ENCODE measurements around the gene DNAJB9.

Gene DNAJB9

GRCh38 chr7:108605559-108606201, 36.0 kb downstream of the DNAJB9 start:
- no peak overlapping the region for H3K4me3 ChIP-seq (ENCODE audit: low read depth, low read length)
- CTCF ChIA-PET, result interaction anchor here (0.6 to 1.0 kb wide), 3 partner anchors 8 to 35 kb away, joined by 3 to 4 read pairs (median 3); no protein-coding TSS in a partner anchor
- TF ChIP-seq ZNF221 (tag by site-specific recombination; IDR thresholded peaks at IDR 0.05; ENCODE audit: borderline replicate concordance), result no peak
- H3K27ac ChIP-seq (ENCODE audit: extremely low read depth, low read depth, low read length), result no peak overlapping the region
- H3K4me1 ChIP-seq (ENCODE audit: control insufficient read depth, insufficient read depth, low read length), result no peaks in the 10 kb centered on the region
- POLR2A ChIA-PET, result no interaction called here
- no peaks in the 10 kb centered on the region for H3K9me3 ChIP-seq (ENCODE audit: control insufficient read depth, insufficient read depth, low read depth, low read length)
- no peaks in the 10 kb centered on the region for H3K36me3 ChIP-seq (ENCODE audit: control insufficient read depth in 2 of 2, insufficient read depth in 1 of 2, low read length in 2 of 2)

GRCh38 chr7:108609643-108610042, 40.0 kb downstream of the DNAJB9 start:
- CTCF ChIA-PET, result interaction anchor here (0.6 kb wide), 1 partner anchor 12 kb away, joined by 3 read pairs; no protein-coding TSS in a partner anchor
- TF ChIP-seq ZNF747 (tag by site-specific recombination; IDR thresholded peaks at IDR 0.05) (no peak), ZBTB7A (tag by site-specific recombination; IDR thresholded peaks at IDR 0.05; ENCODE audit: low read depth) (no peak), AEBP2 (tag by site-specific recombination; IDR thresholded peaks at IDR 0.05; ENCODE audit: borderline replicate concordance) (no peak)
- TF ChIP-seq, protein P1, sequence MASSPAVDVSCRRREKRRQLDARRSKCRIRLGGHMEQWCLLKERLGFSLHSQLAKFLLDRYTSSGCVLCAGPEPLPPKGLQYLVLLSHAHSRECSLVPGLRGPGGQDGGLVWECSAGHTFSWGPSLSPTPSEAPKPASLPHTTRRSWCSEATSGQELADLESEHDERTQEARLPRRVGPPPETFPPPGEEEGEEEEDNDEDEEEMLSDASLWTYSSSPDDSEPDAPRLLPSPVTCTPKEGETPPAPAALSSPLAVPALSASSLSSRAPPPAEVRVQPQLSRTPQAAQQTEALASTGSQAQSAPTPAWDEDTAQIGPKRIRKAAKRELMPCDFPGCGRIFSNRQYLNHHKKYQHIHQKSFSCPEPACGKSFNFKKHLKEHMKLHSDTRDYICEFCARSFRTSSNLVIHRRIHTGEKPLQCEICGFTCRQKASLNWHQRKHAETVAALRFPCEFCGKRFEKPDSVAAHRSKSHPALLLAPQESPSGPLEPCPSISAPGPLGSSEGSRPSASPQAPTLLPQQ (tag by site-specific recombination; IDR thresholded peaks at IDR 0.05), result no peak
- Histone ChIP-seq H3K4me1 (ENCODE audit: control insufficient read depth, insufficient read depth, low read length) (no peaks in the 10 kb centered on the region), H3K4me3 (ENCODE audit: low read depth, low read length) (no peak overlapping the region), H3K27ac (ENCODE audit: extremely low read depth, low read depth, low read length) (no peak overlapping the region), H3K9me3 (ENCODE audit: control insufficient read depth, insufficient read depth, low read depth, low read length) (no peaks in the 10 kb centered on the region), H3K36me3 (ENCODE audit: control insufficient read depth in 2 of 2, insufficient read depth in 1 of 2, low read length in 2 of 2) (no peaks in the 10 kb centered on the region)
- POLR2A ChIA-PET, result no interaction called here

DNA sequence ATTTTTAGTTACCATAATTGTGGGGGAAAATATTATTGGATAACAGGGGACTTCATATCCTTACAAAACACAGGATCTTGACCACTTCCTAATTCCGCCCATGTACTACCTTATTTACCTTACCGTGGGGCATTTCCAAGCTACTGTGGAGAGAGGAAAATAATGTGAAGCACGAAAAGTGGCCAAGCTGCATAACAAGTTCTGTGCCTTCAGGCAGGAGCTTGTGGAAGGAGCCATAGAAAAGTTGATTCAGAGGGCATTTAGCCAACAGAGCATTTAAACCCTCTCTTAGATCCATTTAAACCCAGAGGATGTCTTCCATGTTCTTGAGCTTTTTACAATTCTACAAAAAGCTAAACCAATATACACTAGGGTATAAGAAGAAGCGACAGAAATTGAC, 41.6 kb downstream of the DNAJB9 start:
- Histone ChIP-seq H3K27ac (ENCODE audit: extremely low read depth, low read depth, low read length) (no peak overlapping the region), H3K9me3 (ENCODE audit: control insufficient read depth, insufficient read depth, low read depth, low read length) (no peaks in the 10 kb centered on the region), H3K36me3 (ENCODE audit: control insufficient read depth in 2 of 2, insufficient read depth in 1 of 2, low read length in 2 of 2) (no peaks in the 10 kb centered on the region), H3K4me3 (ENCODE audit: low read depth, low read length) (no peak overlapping the region), H3K4me1 (ENCODE audit: control insufficient read depth, insufficient read depth, low read length) (no peaks in the 10 kb centered on the region)
- ChIA-PET CTCF (interaction anchor here (1.3 kb wide), 1 partner anchor 7 kb away, joined by 3 read pairs; no protein-coding TSS in a partner anchor), POLR2A (no interaction called here)
- no peak for TF ChIP-seq ZBTB20 (tag by site-specific recombination; IDR thresholded peaks at IDR 0.05)
- no peak for TF ChIP-seq ZNF843 (tag by site-specific recombination; IDR thresholded peaks at IDR 0.05)
- TF ChIP-seq, protein P2, sequence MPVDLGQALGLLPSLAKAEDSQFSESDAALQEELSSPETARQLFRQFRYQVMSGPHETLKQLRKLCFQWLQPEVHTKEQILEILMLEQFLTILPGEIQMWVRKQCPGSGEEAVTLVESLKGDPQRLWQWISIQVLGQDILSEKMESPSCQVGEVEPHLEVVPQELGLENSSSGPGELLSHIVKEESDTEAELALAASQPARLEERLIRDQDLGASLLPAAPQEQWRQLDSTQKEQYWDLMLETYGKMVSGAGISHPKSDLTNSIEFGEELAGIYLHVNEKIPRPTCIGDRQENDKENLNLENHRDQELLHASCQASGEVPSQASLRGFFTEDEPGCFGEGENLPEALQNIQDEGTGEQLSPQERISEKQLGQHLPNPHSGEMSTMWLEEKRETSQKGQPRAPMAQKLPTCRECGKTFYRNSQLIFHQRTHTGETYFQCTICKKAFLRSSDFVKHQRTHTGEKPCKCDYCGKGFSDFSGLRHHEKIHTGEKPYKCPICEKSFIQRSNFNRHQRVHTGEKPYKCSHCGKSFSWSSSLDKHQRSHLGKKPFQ (tag by site-specific recombination; IDR thresholded peaks at IDR 0.05), result no peak
- TF ChIP-seq ZNF433 (tag by site-specific recombination; IDR thresholded peaks at IDR 0.05; ENCODE audit: low read depth), result no peak
- TF ChIP-seq PRDM6 (tag by site-specific recombination; IDR thresholded peaks at IDR 0.05), result no peak
- no peak for TF ChIP-seq ZFP41 (tag by site-specific recombination; IDR thresholded peaks at IDR 0.05; ENCODE audit: borderline replicate concordance)
- no peak for TF ChIP-seq ZNF239 (tag by site-specific recombination; IDR thresholded peaks at IDR 0.05)
- TF ChIP-seq ZNF548 (tag by site-specific recombination; IDR thresholded peaks at IDR 0.05), result no peak
- TF ChIP-seq ZNF558 (tag by site-specific recombination; IDR thresholded peaks at IDR 0.05), result no peak
- no peak for TF ChIP-seq ZNF138 (tag by site-specific recombination; IDR thresholded peaks at IDR 0.05; ENCODE audit: borderline replicate concordance)
- TF ChIP-seq ZNF394 (tag by site-specific recombination; IDR thresholded peaks at IDR 0.05; ENCODE audit: borderline replicate concordance), result no peak
- TF ChIP-seq, protein P3, sequence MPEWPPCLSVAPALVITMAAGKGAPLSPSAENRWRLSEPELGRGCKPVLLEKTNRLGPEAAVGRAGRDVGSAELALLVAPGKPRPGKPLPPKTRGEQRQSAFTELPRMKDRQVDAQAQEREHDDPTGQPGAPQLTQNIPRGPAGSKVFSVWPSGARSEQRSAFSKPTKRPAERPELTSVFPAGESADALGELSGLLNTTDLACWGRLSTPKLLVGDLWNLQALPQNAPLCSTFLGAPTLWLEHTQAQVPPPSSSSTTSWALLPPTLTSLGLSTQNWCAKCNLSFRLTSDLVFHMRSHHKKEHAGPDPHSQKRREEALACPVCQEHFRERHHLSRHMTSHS (tag by site-specific recombination; IDR thresholded peaks at IDR 0.05), result no peak
- TF ChIP-seq ZNF549 (tag by site-specific recombination; IDR thresholded peaks at IDR 0.05), result no peak
- no peak for TF ChIP-seq ZNF571 (tag by site-specific recombination; IDR thresholded peaks at IDR 0.05)
- TF ChIP-seq ZNF707 (tag by site-specific recombination; IDR thresholded peaks at IDR 0.05), result no peak
- TF ChIP-seq HOXA7 (CRISPR knock-in tag; IDR thresholded peaks at IDR 0.05; ENCODE audit: borderline replicate concordance), result no peak
- TF ChIP-seq ZNF341 (tag by site-specific recombination; IDR thresholded peaks at IDR 0.05; ENCODE audit: low read depth), result no peak
- TF ChIP-seq ZNF184 (tag by site-specific recombination; IDR thresholded peaks at IDR 0.05), result no peak
